Measurements from ENCODE around the gene RPL36A.

RPL36A gene

GRCh38 chrX:101394372-101394771, 3.6 kb downstream of the RPL36A start:
- Histone ChIP-seq H3K9me3 (no peaks in the 10 kb centered on the region), H3K4me3 (ENCODE audit: low read depth in 1 of 2, low read length in 1 of 2) (no peak overlapping the region), H3K4me1 (ENCODE audit: control insufficient read depth in 1 of 2, insufficient read depth in 1 of 2, low read depth in 1 of 2, low read length in 1 of 2) (peaks cover 11 to 17% of the 10 kb centered on the region in 2 experiments), H3K27ac (no peak overlapping the region), H3K27me3 (no peaks in the 10 kb centered on the region), H3K36me3 (no peaks in the 10 kb centered on the region)
- no peak for TF ChIP-seq CTCF (IDR thresholded peaks at IDR 0.05)

- TF ChIP-seq CTCF (IDR thresholded peaks at IDR 0.05): no peak
- Histone ChIP-seq H3K4me1 (ENCODE audit: control insufficient read depth in 1 of 2, insufficient read depth in 1 of 2, low read depth in 1 of 2, low read length in 1 of 2) (peaks cover 7 to 12% of the 10 kb centered on the region in 2 experiments), H3K27ac (no peak overlapping the region), H3K36me3 (no peaks in the 10 kb centered on the region), H3K4me3 (ENCODE audit: low read depth in 1 of 2, low read length in 1 of 2) (no peak overlapping the region), H3K9me3 (no peaks in the 10 kb centered on the region), H3K27me3 (no peaks in the 10 kb centered on the region)
Measured at GRCh38 chrX:101395789-101396188, 5.0 kb downstream of the RPL36A start.

GRCh38 chrX:101397779-101398178, 7.0 kb downstream of the RPL36A start:
- no peak for TF ChIP-seq CTCF (IDR thresholded peaks at IDR 0.05)
- Histone ChIP-seq H3K4me1 (ENCODE audit: control insufficient read depth in 1 of 2, insufficient read depth in 1 of 2, low read depth in 1 of 2, low read length in 1 of 2) (peaks cover 9% of the 10 kb centered on the region in 2 experiments), H3K9me3 (no peaks in the 10 kb centered on the region), H3K27ac (no peak overlapping the region), H3K27me3 (no peaks in the 10 kb centered on the region), H3K4me3 (ENCODE audit: low read depth in 1 of 2, low read length in 1 of 2) (no peak overlapping the region), H3K36me3 (no peaks in the 10 kb centered on the region)

- H3K27ac ChIP-seq: no peak overlapping the region
- TF ChIP-seq CTCF (IDR thresholded peaks at IDR 0.05): no peak
- no peaks in the 10 kb centered on the region for H3K27me3 ChIP-seq
- H3K36me3 ChIP-seq: no peaks in the 10 kb centered on the region
- no peaks in the 10 kb centered on the region for H3K9me3 ChIP-seq
- peaks cover 16 to 18% of the 10 kb centered on the region in 2 experiments for H3K4me1 ChIP-seq (ENCODE audit: control insufficient read depth in 1 of 2, insufficient read depth in 1 of 2, low read depth in 1 of 2, low read length in 1 of 2)
- H3K4me3 ChIP-seq (ENCODE audit: low read depth in 1 of 2, low read length in 1 of 2): no peak overlapping the region
Measured at GRCh38 chrX:101398694-101399093, 7.9 kb downstream of the RPL36A start.

- H3K4me1 ChIP-seq (ENCODE audit: control insufficient read depth in 1 of 2, insufficient read depth in 1 of 2, low read depth in 1 of 2, low read length in 1 of 2): peaks cover 16 to 19% of the 10 kb centered on the region in 2 experiments
- no peak for TF ChIP-seq CTCF (IDR thresholded peaks at IDR 0.05)
- no peaks in the 10 kb centered on the region for H3K27me3 ChIP-seq
- H3K27ac ChIP-seq: no peak overlapping the region
- no peak overlapping the region for H3K4me3 ChIP-seq (ENCODE audit: low read depth in 1 of 2, low read length in 1 of 2)
- no peaks in the 10 kb centered on the region for H3K36me3 ChIP-seq
- H3K9me3 ChIP-seq: no peaks in the 10 kb centered on the region
Measured at GRCh38 chrX:101399825-101400224, 9.0 kb downstream of the RPL36A start.

Data from neutrophil (primary cell).